Neural progenitor cell (in vitro differentiated cells): Measurements from ENCODE around the gene SCAMP2. TPM values are rescaled to one million over a fixed set of nuclear protein-coding genes. Genes with fewer than 3 reads are reported as not detected.

Experiments
- DNase-seq: peaks from one replicate; pipeline ENCODE4 v3.0.0-alpha.2; 2016; ENCODE audit warnings: low spot score
- H2AFZ ChIP-seq: fragments of 200-600 bp; sonication (generic); replicated peaks from 2 replicates; pipeline ENCODE4 v1.6.1; 2016; ENCODE audit warnings: antibody characterized with exemption
- H3F3A ChIP-seq: fragments of 200-600 bp; sonication (generic); 2 replicates; pipeline ENCODE4 v1.6.1; 2016; ENCODE audit warnings: antibody characterized with exemption, low read depth
- H3K27ac ChIP-seq: fragments of 200-600 bp; sonication (generic); 2 replicates; pipeline ENCODE4 v1.5.1; 2016; ENCODE audit warnings: mild to moderate bottlenecking
- H3K27me3 ChIP-seq: fragments of 200-600 bp; sonication (generic); 2 replicates; pipeline ENCODE4 v1.6.1; 2016; ENCODE audit warnings: mild to moderate bottlenecking, moderate library complexity
- H3K36me3 ChIP-seq: fragments of 200-600 bp; sonication (generic); 2 replicates; pipeline ENCODE4 v1.5.1; 2016
- H3K4me1 ChIP-seq: fragments of 200-600 bp; sonication (generic); 2 replicates; pipeline ENCODE4 v1.6.1; 2016; ENCODE audit warnings: mixed run types
- H3K4me2 ChIP-seq: fragments of 200-600 bp; sonication (generic); 2 replicates; pipeline ENCODE4 v1.6.1; 2016
- H3K4me3 ChIP-seq: fragments of 200-600 bp; sonication (generic); 2 replicates; pipeline ENCODE4 v1.5.1; 2016
- H3K79me2 ChIP-seq: fragments of 200-600 bp; sonication (generic); 2 replicates; pipeline ENCODE4 v1.6.1; 2016; ENCODE audit warnings: low read depth
- H3K9ac ChIP-seq: fragments of 200-600 bp; sonication (generic); 2 replicates; pipeline ENCODE4 v1.6.1; 2016
- H3K9me3 ChIP-seq: fragments of 200-600 bp; sonication (generic); 2 replicates; pipeline ENCODE4 v1.5.1; 2016; ENCODE audit warnings: low read depth
- H4K20me1 ChIP-seq: fragments of 200-600 bp; sonication (generic); 2 replicates; pipeline ENCODE4 v1.6.1; 2016; ENCODE audit warnings: low read depth
- H3K27ac Mint-ChIP-seq: 3 replicates; pipeline ENCODE4 v1.8.0; 2021; ENCODE audit warnings: mixed read lengths
- H3K27me3 Mint-ChIP-seq: 2 replicates; pipeline ENCODE4 v1.8.0; 2022; ENCODE audit warnings: low read depth, mild to moderate bottlenecking, inconsistent platforms, moderate library complexity, mixed read lengths; ENCODE audit not compliant: insufficient read depth
- H3K36me3 Mint-ChIP-seq: 3 replicates; pipeline ENCODE4 v1.8.0; 2021; ENCODE audit warnings: mixed read lengths
- H3K4me1 Mint-ChIP-seq: 3 replicates; pipeline ENCODE4 v1.8.0; 2021; ENCODE audit warnings: mixed read lengths
- H3K4me3 Mint-ChIP-seq: 3 replicates; pipeline ENCODE4 v1.8.0; 2021; ENCODE audit warnings: mild to moderate bottlenecking, moderate library complexity, mixed read lengths
- H3K9me3 Mint-ChIP-seq: 3 replicates; pipeline ENCODE4 v1.8.0; 2020; ENCODE audit warnings: mixed read lengths
- CTCF ChIP-seq: fragments of 200-600 bp; sonication (generic); IDR thresholded peaks from 2 replicates; pipeline ENCODE4 v1.5.1; 2017; ENCODE audit warnings: antibody characterized with exemption, mild to moderate bottlenecking
- EZH2 ChIP-seq: fragments of 200-600 bp; sonication (generic); IDR thresholded peaks from 2 replicates; pipeline ENCODE4 v1.6.1; 2017; ENCODE audit warnings: antibody characterized with exemption, mild to moderate bottlenecking, moderate library complexity
- EZH2phosphoT487 ChIP-seq: fragments of 200-600 bp; sonication (generic); IDR thresholded peaks from 2 replicates; pipeline ENCODE4 v1.6.1; 2017; ENCODE audit warnings: antibody characterized with exemption
- total RNA-seq: library from RNA; depleted of rRNA; stranded (reverse); fragments of >200 nt; gene quantifications from 2 replicates; pipeline ENCODE4 v1.2.3, GENCODE V29; 2015; ENCODE audit warnings: low replicate concordance

Gene SCAMP2
- total RNA-seq, 1 donor from 2014 or later: 19.4 TPM

GRCh38 chr15:74799255-74799855 is 73.8 kb downstream of the SCAMP2 start:
- H3K4me1 Mint-ChIP-seq: no peaks in the 10 kb centered on the region
- H3K9ac ChIP-seq: no peak overlapping the region
- H3K27ac Mint-ChIP-seq: peak overlapping the region; percentile 85
- peaks cover 60% of the 10 kb centered on the region for H4K20me1 ChIP-seq
- no peak overlapping the region for H3K4me3 ChIP-seq
- no peaks in the 10 kb centered on the region for H3K27me3 ChIP-seq
- H3K4me3 Mint-ChIP-seq: no peak overlapping the region
- H3K9me3 ChIP-seq: no peaks in the 10 kb centered on the region
- no peak for DNase-seq
- no peak overlapping the region for H3K27ac ChIP-seq
- TF ChIP-seq CTCF (no peak), EZH2phosphoT487 (no peak), EZH2 (no peak)
- H3K4me2 ChIP-seq: no peak overlapping the region
- H3K9me3 Mint-ChIP-seq: no peaks in the 10 kb centered on the region
- no peaks in the 10 kb centered on the region for H3K79me2 ChIP-seq
- peaks cover 2% of the 10 kb centered on the region for H3K27me3 Mint-ChIP-seq
- peaks cover 9% of the 10 kb centered on the region for H3K36me3 Mint-ChIP-seq
- no peaks in the 10 kb centered on the region for H3K36me3 ChIP-seq
- no peak overlapping the region for H2AFZ ChIP-seq
- no peaks in the 10 kb centered on the region for H3K4me1 ChIP-seq
- H3F3A ChIP-seq: no peaks in the 10 kb centered on the region

- Histone ChIP-seq H3K36me3 (no peaks in the 10 kb centered on the region), H3K4me2 (no peak overlapping the region), H3K4me3 (no peak overlapping the region), H3K9me3 (no peaks in the 10 kb centered on the region), H3K27me3 (no peaks in the 10 kb centered on the region), H3K27ac (no peak overlapping the region), H3K79me2 (peaks cover 2% of the 10 kb centered on the region), H2AFZ (no peak overlapping the region), H3K9ac (no peak overlapping the region), H3F3A (no peaks in the 10 kb centered on the region), H4K20me1 (peaks cover 66% of the 10 kb centered on the region), H3K4me1 (no peaks in the 10 kb centered on the region)
- peaks cover 2% of the 10 kb centered on the region for H3K36me3 Mint-ChIP-seq
- DNase-seq: no peak
- peaks cover 2% of the 10 kb centered on the region for H3K27me3 Mint-ChIP-seq
- H3K4me1 Mint-ChIP-seq: no peaks in the 10 kb centered on the region
- no peak overlapping the region for H3K4me3 Mint-ChIP-seq
- no peaks in the 10 kb centered on the region for H3K9me3 Mint-ChIP-seq
- TF ChIP-seq CTCF (no peak), EZH2phosphoT487 (no peak), EZH2 (no peak)
- peak overlapping the region; percentile 85 for H3K27ac Mint-ChIP-seq
These were observed 74.5 kb downstream of the SCAMP2 start for GRCh38 chr15:74798388-74799254.

- Histone ChIP-seq H3F3A (no peaks in the 10 kb centered on the region), H3K27ac (no peak overlapping the region), H3K9ac (no peak overlapping the region), H2AFZ (no peak overlapping the region), H3K79me2 (peaks cover 20% of the 10 kb centered on the region), H3K4me3 (no peak overlapping the region), H3K4me1 (peaks cover 8% of the 10 kb centered on the region), H3K36me3 (no peaks in the 10 kb centered on the region), H3K9me3 (no peaks in the 10 kb centered on the region), H4K20me1 (peaks cover 91% of the 10 kb centered on the region), H3K27me3 (no peaks in the 10 kb centered on the region), H3K4me2 (no peak overlapping the region)
- TF ChIP-seq EZH2phosphoT487: no peak
- no peak for TF ChIP-seq EZH2
- TF ChIP-seq CTCF: no peak
- H3K36me3 Mint-ChIP-seq: peaks cover 2% of the 10 kb centered on the region
- H3K4me1 Mint-ChIP-seq: peaks cover 22% of the 10 kb centered on the region
- no peaks in the 10 kb centered on the region for H3K9me3 Mint-ChIP-seq
- H3K4me3 Mint-ChIP-seq: no peak overlapping the region
- peaks cover 2% of the 10 kb centered on the region for H3K27me3 Mint-ChIP-seq
- no peak overlapping the region for H3K27ac Mint-ChIP-seq
- DNase-seq: no peak
These were observed 77.1 kb downstream of the SCAMP2 start for GRCh38 chr15:74795966-74796625.
